T1000 (cell line): ENCODE measurements around the gene MYT1.

Experiments
- DNase-seq: peaks from one replicate; lab custom pipeline; 2025; ENCODE audit warnings: mixed read lengths; lab: John Stamatoyannopoulos, UW

Gene MYT1

GRCh38 chr20:64192406-64192805 lies 28.2 kb downstream of the MYT1 start:
- DNase-seq: no peak

- DNase-seq: no peak
Observed at GRCh38 chr20:64193058-64193457, 28.8 kb downstream of the MYT1 start.

GRCh38 chr20:64194269-64194668 lies 30.0 kb downstream of the MYT1 start:
- DNase-seq: no peak

- no peak for DNase-seq
Observed at GRCh38 chr20:64196309-64196708, 32.1 kb downstream of the MYT1 start.

GRCh38 chr20:64196847-64197306 lies 32.6 kb downstream of the MYT1 start:
- no peak for DNase-seq

GRCh38 chr20:64198347-64198746 lies 34.1 kb downstream of the MYT1 start:
- DNase-seq: no peak

- DNase-seq: no peak
Observed at GRCh38 chr20:64199395-64199794, 35.1 kb downstream of the MYT1 start.

GRCh38 chr20:64200740-64201139 lies 36.5 kb downstream of the MYT1 start:
- DNase-seq: no peak

- no peak for DNase-seq
Observed at GRCh38 chr20:64201653-64202052, 37.4 kb downstream of the MYT1 start.

- no peak for DNase-seq
Observed at GRCh38 chr20:64203037-64203777, 39.0 kb downstream of the MYT1 start.

GRCh38 chr20:64205611-64206026 lies 41.4 kb downstream of the MYT1 start:
- no peak for DNase-seq

GRCh38 chr20:64206614-64207013 lies 42.4 kb downstream of the MYT1 start:
- no peak for DNase-seq

- DNase-seq: no peak
Observed at GRCh38 chr20:64207641-64208590, 43.7 kb downstream of the MYT1 start.

- no peak for DNase-seq
Observed at GRCh38 chr20:64209148-64209547, 44.9 kb downstream of the MYT1 start.

GRCh38 chr20:64210656-64211369 lies 46.6 kb downstream of the MYT1 start:
- no peak for DNase-seq

- DNase-seq: no peak
Observed at GRCh38 chr20:64211874-64212658, 47.8 kb downstream of the MYT1 start.

GRCh38 chr20:64212755-64213154 lies 48.5 kb downstream of the MYT1 start:
- no peak for DNase-seq

GRCh38 chr20:64214113-64214512 lies 49.9 kb downstream of the MYT1 start:
- no peak for DNase-seq

- DNase-seq: no peak
Observed at GRCh38 chr20:64214952-64215351, 50.7 kb downstream of the MYT1 start.

- no peak for DNase-seq
Observed at GRCh38 chr20:64216036-64216435, 51.8 kb downstream of the MYT1 start.

- no peak for DNase-seq
Observed at GRCh38 chr20:64216910-64217309, 52.7 kb downstream of the MYT1 start.
